MM.1S (cell line): ENCODE measurements around the gene MARCHF10.

Source experiments
- EZH2 ChIP-seq: fragments of 300-600 bp; sonication (generic); optimal IDR thresholded peaks from 2 replicates; pipeline ENCODE3; 2017; ENCODE audit warnings: low read depth, mild to moderate bottlenecking, antibody characterized with exemption, low read length, mixed read lengths
- EZH2phosphoT487 ChIP-seq: fragments of 300-600 bp; sonication (generic); IDR thresholded peaks from 2 replicates; pipeline ENCODE4 v1.6.1; 2018; ENCODE audit warnings: antibody characterized with exemption, low read length
- TF ChIP-seq, protein P1 (sequence below): fragments of 300-600 bp; sonication (generic); IDR thresholded peaks from 2 replicates; pipeline ENCODE4 v1.5.1; 2016; ENCODE audit warnings: antibody characterized with exemption, low read length, mixed read lengths

DNA sequence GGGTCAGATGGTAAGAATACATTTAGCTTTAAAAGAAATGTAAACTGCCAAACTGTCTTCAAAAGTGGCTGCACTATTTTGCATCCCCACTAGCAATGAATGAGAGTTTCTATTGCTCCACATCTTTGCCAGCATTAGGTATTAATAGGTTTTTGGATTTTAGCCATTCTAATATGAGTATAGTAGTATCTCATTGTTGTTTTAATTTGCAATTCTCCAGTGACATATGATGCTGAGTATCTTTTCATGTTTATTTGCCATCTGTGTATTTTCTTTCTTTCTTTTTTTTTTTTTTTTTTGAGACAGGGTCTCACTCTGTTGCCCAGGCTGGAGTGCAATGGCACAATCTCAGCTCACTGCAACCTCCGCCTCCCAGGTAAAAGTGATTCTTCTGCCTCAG lies 24.3 kb upstream of the MARCHF10 start:
- TF ChIP-seq, protein P1, sequence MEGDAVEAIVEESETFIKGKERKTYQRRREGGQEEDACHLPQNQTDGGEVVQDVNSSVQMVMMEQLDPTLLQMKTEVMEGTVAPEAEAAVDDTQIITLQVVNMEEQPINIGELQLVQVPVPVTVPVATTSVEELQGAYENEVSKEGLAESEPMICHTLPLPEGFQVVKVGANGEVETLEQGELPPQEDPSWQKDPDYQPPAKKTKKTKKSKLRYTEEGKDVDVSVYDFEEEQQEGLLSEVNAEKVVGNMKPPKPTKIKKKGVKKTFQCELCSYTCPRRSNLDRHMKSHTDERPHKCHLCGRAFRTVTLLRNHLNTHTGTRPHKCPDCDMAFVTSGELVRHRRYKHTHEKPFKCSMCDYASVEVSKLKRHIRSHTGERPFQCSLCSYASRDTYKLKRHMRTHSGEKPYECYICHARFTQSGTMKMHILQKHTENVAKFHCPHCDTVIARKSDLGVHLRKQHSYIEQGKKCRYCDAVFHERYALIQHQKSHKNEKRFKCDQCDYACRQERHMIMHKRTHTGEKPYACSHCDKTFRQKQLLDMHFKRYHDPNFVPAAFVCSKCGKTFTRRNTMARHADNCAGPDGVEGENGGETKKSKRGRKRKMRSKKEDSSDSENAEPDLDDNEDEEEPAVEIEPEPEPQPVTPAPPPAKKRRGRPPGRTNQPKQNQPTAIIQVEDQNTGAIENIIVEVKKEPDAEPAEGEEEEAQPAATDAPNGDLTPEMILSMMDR: no peak
- TF ChIP-seq EZH2 (no peak), EZH2phosphoT487 (no peak)
